NCI-H128 (cell line): Measurements from ENCODE around the gene RXFP1.

Source experiments
- DNase-seq: peaks from one replicate; lab custom pipeline; 2025; ENCODE audit not compliant: unreplicated experiment; lab: John Stamatoyannopoulos, UW

RXFP1 gene

DNA sequence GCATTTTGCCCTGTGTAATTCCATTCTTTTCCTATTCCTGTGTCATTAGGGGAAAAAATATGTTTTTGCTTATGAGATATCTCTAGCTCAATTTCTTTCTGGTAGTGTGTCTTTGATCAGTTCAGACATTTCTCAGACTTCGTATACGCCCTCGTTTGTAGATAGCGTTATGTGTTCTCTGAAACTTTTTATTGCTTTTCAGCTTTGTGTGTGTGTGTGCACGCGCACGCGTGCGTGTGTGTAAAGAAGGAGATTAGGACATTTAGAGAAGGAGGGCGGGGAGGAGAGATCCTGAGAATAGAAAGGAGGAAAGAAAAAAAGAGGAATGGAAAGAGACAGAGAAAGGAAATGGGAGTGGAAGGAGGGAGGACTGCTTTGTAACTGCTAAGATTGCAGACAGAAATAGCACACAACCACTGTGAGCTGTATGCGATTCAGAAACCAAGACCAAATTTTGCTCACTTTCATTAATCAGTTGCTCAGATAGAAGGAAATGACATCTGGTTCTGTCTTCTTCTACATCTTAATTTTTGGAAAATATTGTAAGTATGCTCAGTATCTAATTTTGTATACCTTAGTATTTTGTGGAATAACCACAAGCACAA, at the start of gene RXFP1:
Gene RXFP1, plus strand, starts transcription at position 399 of the 605 bp plus-strand sequence. Its CDS starts 95 bp downstream, at position 494.
- no peak for DNase-seq

DNA sequence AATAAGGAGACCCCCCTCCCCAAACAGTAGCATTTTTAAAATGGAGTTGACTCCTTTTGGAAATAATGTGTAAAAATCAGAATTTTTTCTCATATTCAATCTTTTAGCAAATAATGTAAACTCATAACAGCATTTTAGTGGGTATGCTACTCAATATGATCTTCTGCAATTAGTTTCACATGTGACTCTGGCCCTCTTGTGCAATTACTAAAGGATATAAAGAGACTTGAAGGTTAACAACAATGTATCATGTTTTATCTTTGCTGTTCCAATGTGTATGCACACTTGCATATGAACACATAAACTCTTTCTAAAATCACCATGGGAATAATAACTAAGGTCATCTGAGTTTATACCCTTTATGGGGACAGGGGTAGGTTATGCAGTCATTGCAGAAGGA, 39.9 kb upstream of the RXFP1 start:
- no peak for DNase-seq

DNA sequence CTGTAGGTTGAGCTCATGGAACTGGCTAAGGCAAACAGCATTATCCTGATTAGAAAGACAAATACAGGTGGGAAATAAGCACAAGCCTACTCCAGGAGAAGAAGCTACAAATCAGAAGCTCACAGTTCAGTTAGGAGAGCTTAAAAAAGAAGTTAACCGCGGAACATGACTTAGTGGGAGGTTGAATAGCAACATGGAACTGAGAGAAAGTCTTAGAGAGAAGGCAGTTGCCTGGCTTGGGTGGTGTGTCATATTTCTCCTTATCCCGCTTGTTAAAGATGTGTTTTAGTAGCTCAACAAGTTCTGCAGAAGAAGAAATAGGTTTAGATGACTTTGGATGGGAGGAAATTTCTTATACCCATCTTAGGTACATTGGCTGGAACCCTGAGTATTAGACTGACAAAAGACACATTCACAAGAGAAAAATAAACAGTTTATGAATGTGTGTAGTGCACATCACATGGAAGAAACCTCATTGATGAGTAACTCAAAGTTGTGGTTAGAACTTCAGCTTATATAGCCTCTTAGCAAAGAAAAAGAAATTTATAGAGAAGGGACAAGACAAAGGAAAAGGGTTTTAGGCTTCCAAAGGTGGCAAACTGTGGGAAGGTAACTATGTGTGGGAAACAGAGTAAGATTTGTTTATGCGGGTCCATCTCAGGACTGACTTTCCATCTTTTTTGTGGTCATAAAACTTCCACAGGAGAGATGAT, 37.4 kb upstream of the RXFP1 start:
- no peak for DNase-seq

DNA sequence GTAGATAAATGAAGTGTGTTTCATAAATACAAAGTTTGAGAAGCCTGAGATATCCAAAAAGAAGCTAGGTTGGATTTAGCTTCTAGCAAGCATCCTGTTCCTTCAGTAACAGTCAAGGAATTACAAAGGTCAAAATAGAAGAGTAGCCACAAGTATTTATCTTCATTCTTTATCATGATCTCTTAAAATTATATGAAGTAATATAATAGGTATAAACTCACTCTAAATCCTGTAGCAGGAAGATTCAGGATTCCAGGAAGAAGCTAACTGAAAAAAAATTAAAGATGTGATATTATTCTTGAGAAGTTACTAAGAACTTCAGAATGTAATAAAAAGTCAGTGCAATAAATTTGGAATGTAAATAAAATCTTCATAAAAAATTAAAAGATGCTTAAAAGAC, 31.1 kb upstream of the RXFP1 start:
- DNase-seq, result no peak

DNA sequence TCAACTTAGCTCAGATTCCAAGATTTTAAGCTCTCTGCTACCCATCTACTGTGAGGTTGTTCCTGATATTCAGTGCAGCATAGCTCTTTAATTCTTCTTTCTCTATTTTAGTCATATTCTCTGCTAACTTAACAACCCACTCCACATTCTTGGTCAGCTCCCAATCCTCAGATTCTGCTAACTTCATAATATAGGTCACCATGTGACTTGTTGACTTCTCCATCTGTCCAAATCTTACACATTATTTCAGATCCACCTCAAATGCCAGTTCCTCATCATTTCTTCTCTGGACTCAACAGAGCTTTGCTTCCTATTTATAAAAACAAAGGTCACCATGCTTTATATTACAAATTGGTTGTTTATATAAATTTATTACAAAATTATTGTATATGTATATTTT, 29.3 kb upstream of the RXFP1 start:
- DNase-seq, result no peak

DNA sequence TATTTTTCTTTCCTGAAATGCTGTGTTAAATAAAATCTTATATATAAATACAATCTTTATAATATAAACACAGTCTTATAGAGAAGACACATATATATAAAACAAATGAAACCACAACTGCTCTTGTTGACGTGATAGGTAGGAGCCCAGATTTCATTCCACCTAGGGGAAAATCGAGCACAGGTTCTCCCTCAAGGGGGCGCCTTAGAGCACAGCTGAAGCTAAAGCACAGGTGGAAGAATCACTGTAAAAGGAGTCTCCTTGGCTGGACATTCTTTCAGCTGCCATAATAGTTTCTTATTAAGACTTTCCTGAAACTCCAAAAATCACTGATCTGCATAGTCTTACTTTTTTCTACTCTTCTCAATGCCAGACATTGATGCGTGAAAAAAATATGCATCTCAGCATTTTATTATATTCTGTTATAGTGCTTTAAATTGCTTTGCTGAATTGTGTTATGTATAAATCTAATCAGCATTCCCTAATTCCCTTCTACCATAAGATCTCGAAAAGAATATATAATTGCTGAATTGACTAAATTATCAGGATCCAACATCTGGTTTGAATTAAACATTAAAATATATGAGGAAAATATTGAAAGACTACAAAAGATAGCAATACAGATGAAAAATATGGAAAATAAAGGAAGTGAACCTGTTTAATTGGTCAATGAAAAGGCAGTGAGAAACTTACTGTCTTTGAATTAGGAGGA, 25.5 kb upstream of the RXFP1 start:
- no peak for DNase-seq

DNA sequence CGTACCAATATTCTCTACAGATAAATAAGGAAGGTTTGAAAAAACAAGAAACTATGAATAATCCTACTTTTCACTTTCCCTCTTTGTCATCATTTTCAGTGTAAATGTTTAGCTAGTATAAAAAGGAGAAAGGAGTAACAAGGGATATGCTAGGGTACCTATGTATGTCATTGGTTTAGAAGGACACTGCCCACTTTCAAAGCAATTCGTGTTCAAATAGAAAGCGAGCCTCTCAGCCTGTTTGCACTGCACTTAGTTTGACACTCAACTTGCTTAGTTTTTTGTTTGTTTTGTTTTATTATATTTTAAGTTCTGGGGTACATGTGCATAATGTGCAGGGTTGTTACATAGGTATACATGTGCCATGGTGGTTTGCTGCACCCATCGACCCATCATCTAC, 21.6 kb upstream of the RXFP1 start:
- no peak for DNase-seq

DNA sequence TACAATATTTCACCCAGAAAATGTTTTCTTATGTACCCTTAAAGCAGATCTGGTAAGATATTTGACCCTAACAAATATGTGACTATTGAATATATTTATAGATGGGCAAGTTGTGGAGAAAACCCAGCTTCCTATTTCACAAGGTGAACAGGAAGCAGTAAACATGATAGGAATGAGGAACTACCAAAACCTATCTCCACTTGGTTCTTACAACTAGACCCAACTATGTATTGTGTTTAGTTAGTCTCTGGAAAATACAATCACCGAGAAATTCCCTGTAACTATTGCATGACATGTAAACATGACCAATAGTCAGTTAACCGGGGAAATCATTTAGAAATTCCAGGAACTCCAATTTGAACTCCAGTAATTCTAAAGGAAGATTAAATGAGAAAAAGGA, 8.4 kb upstream of the RXFP1 start:
- DNase-seq, result no peak

DNA sequence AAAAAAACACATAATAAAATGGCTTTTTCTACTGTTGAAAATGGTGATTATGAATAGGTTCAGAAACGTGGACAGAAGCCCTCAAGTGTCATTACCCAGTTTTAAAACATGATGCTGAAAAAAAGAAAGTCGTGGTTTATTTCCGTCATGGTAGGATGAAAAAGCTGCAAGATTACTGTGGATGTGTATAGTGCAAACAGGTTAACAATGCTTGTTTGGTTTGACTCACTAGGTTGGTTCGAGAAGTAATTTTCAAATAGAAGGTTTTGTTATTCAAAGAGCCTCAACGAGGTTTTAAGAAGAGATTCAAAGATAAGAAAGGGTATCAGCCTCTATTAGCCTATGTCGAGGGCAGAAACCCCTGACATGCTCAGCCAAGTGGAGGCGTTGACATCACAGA, 2.5 kb upstream of the RXFP1 start:
- DNase-seq, result no peak

DNA sequence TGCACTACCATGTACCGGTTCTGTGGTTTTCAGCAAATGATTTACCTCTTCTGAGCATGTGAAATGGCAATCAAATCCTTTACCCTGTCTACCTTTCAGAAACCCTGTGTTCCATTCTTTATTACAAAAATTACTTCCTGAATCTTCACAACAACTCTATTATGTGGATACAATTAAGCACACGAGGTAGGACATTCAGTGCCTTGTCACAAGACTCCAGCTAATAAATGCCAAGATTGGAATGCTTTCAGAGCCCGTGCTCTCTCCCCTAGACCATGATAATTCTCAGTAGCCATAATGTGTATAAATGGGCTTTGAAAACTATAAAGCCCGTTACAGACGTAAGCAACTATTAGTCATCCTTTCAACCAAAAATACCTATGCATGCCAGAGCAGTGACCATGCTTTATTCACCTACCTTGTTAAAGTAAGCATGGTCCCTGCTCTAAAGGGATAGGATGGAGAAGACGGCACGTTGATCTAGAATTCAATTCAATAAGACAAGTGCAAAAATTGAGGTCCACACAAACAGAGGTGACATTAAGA, 2.4 kb downstream of the RXFP1 start:
- DNase-seq, result no peak

DNA sequence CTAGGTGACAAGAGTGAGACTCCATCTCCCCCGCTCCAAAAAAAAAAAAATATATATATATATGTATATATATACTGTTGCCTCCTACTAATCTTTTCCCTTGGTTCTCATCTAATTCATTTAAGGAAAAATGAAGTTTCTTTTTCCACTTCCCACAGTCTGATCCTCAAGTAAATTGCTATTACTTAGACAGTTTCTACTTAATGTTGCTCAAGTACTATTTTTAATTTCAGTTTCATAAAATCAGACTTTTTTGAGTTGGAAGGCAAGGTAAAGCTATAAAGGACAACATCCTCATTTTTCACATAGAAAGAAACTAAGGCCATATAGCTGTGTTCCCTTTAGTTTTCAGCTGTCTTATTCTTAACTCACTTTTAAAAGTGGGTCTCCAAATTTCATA, 5.8 kb downstream of the RXFP1 start:
- no peak for DNase-seq

DNA sequence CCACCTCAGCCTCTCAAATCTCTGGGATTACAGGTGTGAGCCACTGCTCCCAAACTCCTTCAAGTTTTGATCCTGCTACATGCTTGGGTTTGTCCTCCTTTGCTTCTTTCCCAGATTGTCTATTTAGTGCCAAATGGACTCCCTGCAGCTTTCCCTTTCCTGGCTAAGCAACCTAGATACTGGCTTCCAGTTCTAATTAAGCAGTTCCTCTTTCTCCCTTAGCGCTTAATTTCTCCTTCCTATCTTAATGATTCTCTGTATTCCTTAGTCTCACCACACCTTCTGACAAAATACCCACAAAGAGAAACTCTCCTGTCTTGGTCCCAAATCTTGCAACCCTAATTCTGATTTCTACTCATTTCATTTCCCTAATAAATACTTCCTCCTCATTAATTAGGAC, 7.8 kb downstream of the RXFP1 start:
- DNase-seq, result no peak

DNA sequence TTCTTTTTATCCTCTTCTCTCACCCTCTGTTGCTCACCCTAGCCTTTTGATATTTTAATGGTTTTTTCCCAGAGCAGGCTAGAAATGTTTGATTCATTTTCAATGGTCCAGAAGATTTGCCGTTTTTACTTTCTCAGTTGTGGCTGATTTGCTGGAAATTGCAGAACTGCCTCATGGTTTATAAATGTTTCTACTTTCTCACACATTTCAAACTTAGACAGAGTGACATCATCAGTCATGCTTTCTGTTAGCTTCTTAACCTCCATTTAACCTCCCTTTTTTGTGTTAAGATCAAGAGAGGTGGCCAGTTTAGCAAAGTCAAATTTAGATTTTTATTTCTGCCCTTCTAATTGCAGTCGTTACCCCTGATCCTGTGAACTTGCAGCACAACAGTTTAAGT, 8.7 kb downstream of the RXFP1 start:
- no peak for DNase-seq

DNA sequence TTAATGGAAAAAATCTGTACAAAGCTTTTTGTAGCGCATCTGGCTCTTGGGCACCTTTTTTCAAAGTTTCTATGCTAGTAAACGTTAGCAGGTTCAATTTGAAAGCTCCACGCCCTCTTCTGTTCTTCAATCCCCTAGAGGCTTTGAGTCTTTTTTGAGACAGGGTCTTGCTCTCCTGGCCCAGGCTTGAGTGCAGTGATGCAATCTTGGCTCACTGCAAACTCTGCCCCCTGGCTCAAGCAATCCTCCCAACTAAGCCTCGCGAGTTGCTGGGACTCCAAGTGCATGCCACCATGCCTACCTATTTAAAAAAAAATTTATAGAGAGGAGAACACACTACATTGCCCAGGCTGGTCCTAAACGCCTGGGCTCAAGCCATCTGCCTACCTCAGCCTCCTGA, 9.2 kb downstream of the RXFP1 start:
- DNase-seq, result no peak

DNA sequence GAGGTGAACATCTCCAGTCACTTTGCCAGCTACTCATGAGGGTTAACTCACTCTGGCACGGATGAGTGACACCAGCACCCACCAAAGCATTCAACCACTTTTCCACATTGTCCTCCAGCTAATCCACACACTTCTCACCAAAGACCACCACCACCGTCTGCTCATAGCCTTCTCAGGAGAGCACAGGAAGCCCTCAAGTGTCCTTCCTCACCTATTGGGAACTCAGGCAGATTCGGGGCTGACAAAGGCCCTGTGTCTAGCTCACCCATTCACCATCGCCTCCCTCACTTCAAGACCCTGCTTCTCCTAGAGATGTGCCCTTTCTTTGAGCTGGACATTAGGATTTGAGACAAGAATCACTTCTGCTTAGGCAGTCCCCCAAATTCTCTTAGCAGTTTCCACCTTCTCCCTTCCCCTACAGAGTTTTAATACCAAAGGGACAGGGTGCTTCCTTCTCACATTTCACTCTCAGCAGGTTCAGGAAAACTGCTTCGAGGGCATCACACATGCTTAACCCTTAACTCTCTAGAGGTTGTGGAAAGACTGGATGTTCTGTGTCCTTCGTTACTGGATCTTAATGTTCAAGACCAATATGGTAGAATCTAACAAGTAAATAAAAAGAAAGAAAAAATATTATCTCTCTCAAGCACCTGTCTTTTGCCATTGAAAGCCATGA, 11.0 kb downstream of the RXFP1 start:
- DNase-seq, result no peak

DNA sequence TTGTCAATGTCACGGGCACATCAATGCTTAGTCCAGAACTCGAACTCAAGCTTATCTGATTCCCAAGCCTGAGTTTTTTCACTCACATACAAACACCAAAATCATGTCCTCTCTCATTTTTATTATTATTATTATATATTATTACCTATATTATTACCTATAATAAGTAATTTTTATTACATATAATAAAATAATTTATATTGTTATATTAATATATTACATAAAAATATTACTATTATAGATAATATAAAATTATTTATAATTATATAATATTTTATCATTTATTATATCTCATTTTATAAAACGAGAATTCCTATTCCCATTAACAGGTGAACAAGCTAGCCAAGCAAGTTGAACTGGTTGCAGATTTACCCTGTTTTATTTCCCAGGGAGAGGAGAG, 13.0 kb downstream of the RXFP1 start:
- no peak for DNase-seq

DNA sequence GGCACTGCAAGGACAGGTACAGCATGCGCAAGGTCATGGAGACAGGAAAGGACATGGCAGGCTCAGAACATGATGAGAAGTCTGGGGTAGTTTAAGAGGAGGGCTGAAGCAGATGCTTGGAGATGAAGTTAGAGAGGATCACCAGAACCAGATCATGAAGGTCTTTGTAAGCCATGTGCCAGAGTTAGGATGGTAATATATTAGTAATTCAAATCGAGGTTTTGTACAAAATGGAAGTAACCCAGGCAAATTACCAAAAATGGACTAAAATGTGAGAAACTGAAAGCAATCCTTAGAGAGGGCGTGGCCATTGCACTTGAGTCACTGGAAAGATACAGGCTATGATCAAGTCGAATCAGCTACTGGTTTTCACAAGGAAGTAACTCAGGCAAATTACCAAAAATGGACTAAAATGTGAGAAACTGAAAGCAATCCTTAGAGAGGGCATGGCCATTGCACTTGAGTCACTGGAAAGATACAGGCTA, 13.5 kb downstream of the RXFP1 start:
- no peak for DNase-seq

DNA sequence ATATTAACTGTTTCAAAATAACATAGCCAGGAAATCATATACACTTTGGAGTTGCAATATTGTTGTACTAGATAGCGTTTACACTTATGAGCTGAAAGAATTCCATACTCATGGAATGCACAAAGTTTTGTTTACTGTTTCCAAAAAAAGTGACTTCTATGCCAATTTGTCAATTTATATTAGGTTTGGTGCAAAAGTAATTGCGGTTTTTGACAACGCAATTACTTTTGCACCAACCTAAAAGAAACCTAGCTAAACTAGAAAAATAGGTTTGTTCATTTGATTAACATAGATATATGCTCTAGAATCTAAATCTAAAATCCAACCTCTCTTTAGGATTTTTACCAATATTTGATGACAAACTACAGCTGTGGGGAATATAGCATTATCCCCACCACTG, 15.2 kb downstream of the RXFP1 start:
- DNase-seq, result no peak

DNA sequence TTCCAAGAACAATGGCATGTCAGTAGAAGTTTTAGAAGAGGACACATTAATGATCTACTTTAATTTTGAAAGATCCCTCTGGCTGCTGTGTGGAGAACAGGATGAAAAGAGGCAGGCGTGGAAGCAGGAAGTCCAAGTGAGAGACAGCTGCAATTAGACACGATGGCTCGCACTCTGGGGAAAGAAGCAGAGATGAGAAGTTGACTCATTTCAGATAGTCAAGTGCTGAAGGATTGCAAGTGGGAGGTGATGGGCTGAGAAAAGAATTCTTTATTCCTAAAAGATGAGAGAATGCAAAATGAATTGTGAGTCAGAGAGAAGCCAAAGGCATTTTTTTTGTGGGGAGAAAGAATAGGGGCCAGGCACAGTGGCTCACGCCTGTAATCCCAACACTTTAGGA, 16.5 kb downstream of the RXFP1 start:
- DNase-seq, result no peak

DNA sequence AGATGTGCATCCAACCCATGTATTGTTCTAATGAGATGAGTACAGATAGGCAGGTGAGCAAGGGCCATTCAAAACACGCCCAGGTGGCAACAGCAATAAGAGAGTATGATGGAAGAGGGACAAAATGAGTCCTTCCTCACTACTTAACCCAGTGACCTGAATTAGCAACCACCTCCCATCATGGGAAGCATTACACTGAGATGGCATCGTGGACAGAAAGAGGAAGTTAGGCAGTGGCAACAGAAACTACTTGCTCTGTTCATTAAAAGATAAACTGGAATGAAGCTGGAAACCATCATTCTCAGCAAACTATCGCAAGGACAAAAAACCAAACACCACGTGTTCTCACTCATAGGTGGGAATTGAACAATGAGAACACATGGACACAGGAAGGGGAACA, 17.2 kb downstream of the RXFP1 start:
- no peak for DNase-seq

DNA sequence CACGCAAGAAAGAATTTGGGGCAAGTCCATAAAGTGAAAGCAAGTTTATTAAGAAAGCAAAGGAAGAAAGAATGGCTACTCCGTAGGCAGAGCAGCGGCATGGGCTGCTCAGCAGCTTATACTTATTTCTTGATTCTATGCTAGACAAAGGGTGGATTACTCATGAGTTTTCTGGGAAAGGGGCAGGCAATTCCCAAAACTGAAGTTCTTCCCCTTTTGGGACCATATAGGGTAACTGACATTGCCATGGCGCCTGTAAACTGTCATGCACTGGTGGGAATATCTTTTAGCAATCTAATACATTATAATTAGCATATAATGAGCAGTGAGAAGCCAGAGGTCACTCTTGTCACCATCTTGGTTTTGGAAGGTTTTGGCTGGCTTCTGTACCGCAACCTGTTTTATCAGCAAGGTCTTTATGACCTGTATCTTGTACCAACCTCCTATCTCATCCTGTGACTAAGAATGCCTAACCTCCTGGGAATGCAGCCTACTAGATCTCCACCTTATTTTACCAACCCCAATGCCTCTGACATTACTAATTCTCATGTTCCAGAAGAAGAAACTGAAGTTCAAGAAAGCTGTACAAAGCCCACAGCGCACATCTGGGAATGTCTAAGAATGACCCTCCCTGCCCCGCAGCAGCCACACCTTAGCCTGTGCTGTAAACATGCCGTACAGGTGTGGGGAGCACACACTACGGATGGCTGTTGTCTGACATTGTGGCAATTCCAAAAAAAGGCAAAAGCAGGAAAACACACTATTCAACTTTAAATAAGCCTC, 18.6 kb downstream of the RXFP1 start:
- DNase-seq, result no peak
